ENCODE results near the gene GJD3. TPM values are rescaled to one million over a fixed set of nuclear protein-coding genes. Genes with fewer than 3 reads are reported as not detected.

The GJD3 gene
- total RNA-seq, 1 donor from 2014 or later, result 0.28 TPM

- ATAC-seq, result no peak
Measured at GRCh38 chr17:40340327-40340726, 24.2 kb downstream of the GJD3 start.

- ATAC-seq, result no peak
Measured at GRCh38 chr17:40338941-40339649, 25.4 kb downstream of the GJD3 start.

GRCh38 chr17:40338058-40338457 is 26.5 kb downstream of the GJD3 start:
- no peak for ATAC-seq

- no peak for ATAC-seq
Measured at GRCh38 chr17:40337351-40337750, 27.2 kb downstream of the GJD3 start.

GRCh38 chr17:40335620-40336019 is 28.9 kb downstream of the GJD3 start:
- ATAC-seq, result no peak

GRCh38 chr17:40333781-40334448 is 30.6 kb downstream of the GJD3 start:
- ATAC-seq, result no peak

- peak; percentile 47 for ATAC-seq
Measured at GRCh38 chr17:40331743-40332641, 32.5 kb downstream of the GJD3 start.

GRCh38 chr17:40330850-40331470 is 33.6 kb downstream of the GJD3 start:
- ATAC-seq, result no peak

- ATAC-seq, result no peak
Measured at GRCh38 chr17:40329839-40330794, 34.4 kb downstream of the GJD3 start.

- ATAC-seq, result no peak
Measured at GRCh38 chr17:40328386-40328766, 36.2 kb downstream of the GJD3 start.

GRCh38 chr17:40327735-40328385 is 36.7 kb downstream of the GJD3 start:
- no peak for ATAC-seq

GRCh38 chr17:40327244-40327729 is 37.2 kb downstream of the GJD3 start:
- no peak for ATAC-seq

GRCh38 chr17:40326832-40327199 is 37.7 kb downstream of the GJD3 start:
- ATAC-seq, result no peak

- ATAC-seq, result no peak
Measured at GRCh38 chr17:40326014-40326831, 38.3 kb downstream of the GJD3 start.

GRCh38 chr17:40325156-40326013 is 39.2 kb downstream of the GJD3 start:
- no peak for ATAC-seq

GRCh38 chr17:40323391-40324381 is 40.9 kb downstream of the GJD3 start:
- peak; percentile 28 for ATAC-seq

All from esophagus mucosa (tissue), 1 donor.